ENCODE data around the gene BMP4. TPM values are rescaled to one million over a fixed set of nuclear protein-coding genes. Genes with fewer than 3 reads are reported as not detected.

The BMP4 gene
- total RNA-seq: 6.8 and 7.6 TPM in 2 replicates

DNA sequence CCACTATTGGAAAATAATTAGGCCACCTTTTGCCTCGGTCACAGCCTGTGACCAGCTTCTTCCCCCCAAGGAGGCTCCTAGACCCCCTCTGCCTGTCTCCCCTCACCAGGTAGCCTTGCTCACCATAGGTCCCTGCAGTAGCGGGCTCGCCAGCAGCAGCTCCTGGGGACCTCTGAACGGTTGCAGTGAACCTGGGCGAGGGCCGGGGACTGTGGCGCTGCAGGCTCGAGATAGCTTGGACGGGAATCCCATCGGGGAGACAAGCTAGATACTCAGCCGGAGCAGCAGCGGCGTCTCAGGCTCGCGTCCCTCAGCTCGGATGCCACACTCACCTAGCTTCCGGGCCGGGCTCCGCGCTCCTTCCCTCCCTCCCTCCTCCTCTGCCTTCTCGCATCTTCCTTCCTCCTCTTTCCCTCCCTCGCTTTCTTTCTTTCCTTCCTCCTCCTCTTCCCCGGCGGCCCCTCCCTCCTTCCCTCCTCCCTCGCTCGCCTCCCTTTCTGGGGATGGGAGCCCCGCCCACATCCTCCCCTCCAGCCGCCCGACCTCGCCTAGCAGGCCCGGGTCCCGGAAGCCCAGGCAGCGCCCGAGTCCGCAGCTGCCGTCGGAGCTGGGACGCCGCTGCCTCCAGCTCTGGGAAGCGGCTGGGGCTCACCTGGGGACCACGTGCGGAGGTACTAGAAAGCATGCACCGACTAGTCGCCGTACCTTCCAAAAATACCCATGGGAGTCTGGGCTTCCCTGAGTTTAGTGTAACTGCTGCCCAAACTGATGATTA lies at the start of gene BMP4:
BMP4 (minus strand) TSS at position 399 of the 775 bp plus-strand sequence. CDS start 4,603 bp downstream, outside the sequence.
- H3K9me3 ChIP-seq (ENCODE audit: low read depth, low read length): no peaks in the 10 kb centered on the region
- peak within 1 kb of the TSS; percentile 70 for H2AFZ ChIP-seq (ENCODE audit: low read length)
- H3K4me2 ChIP-seq (ENCODE audit: insufficient read depth, low read length): peak within 1 kb of the TSS; percentile 89
- no peak within 1 kb of the TSS for H3K27ac ChIP-seq (ENCODE audit: low read depth, low read length)
- H3K79me2 ChIP-seq (ENCODE audit: insufficient read depth, low read length): no peaks in the 10 kb centered on the region
- no peaks in the 10 kb centered on the region for H3K36me3 ChIP-seq (ENCODE audit: insufficient read depth, low read length)
- TF ChIP-seq, protein P1, sequence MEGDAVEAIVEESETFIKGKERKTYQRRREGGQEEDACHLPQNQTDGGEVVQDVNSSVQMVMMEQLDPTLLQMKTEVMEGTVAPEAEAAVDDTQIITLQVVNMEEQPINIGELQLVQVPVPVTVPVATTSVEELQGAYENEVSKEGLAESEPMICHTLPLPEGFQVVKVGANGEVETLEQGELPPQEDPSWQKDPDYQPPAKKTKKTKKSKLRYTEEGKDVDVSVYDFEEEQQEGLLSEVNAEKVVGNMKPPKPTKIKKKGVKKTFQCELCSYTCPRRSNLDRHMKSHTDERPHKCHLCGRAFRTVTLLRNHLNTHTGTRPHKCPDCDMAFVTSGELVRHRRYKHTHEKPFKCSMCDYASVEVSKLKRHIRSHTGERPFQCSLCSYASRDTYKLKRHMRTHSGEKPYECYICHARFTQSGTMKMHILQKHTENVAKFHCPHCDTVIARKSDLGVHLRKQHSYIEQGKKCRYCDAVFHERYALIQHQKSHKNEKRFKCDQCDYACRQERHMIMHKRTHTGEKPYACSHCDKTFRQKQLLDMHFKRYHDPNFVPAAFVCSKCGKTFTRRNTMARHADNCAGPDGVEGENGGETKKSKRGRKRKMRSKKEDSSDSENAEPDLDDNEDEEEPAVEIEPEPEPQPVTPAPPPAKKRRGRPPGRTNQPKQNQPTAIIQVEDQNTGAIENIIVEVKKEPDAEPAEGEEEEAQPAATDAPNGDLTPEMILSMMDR (IDR thresholded peaks at IDR 0.05; ENCODE audit: extremely low read depth, low read depth, low read length): no peak
- H3K4me3 ChIP-seq (ENCODE audit: insufficient read depth, low read length): peak within 1 kb of the TSS; percentile 56
- peaks cover 91% of the 10 kb centered on the region for H3K27me3 ChIP-seq (ENCODE audit: insufficient read depth, low read length)
- peaks cover 13% of the 10 kb centered on the region for H3K4me1 ChIP-seq (ENCODE audit: insufficient read depth, low read length)
- H4K20me1 ChIP-seq (ENCODE audit: insufficient read depth, low read length): no peaks in the 10 kb centered on the region
- DNase-seq (ENCODE audit: insufficient read length, low spot score, missing footprints): peak; percentile 86

DNA sequence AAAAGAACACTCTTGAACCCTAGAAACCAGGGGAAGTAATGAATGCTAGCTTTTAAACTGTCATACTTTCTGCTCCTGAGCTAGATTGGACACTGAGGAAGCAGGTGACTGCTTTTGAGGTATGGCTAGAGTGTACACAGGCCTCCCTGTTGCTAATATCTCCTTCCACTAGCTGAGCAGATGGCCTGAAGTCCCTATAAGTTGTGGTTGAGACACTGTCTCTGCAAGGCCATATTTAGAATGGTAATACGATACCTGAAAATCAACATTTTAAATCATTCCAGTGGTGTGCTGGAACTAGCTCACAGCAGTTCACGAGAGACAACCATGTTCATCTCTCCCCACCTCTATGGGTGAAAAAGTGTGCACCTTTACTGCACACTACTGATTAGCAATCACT lies 46.4 kb upstream of the BMP4 start:
- TF ChIP-seq, protein P1 (IDR thresholded peaks at IDR 0.05; ENCODE audit: extremely low read depth, low read depth, low read length): no peak
- H3K27ac ChIP-seq (ENCODE audit: low read depth, low read length): peak overlapping the region; percentile 6
- H4K20me1 ChIP-seq (ENCODE audit: insufficient read depth, low read length): no peaks in the 10 kb centered on the region
- DNase-seq (ENCODE audit: insufficient read length, low spot score, missing footprints): no peak
- peaks cover 48% of the 10 kb centered on the region for H3K4me1 ChIP-seq (ENCODE audit: insufficient read depth, low read length)
- H3K36me3 ChIP-seq (ENCODE audit: insufficient read depth, low read length): no peaks in the 10 kb centered on the region
- no peak overlapping the region for H3K4me2 ChIP-seq (ENCODE audit: insufficient read depth, low read length)
- no peak overlapping the region for H2AFZ ChIP-seq (ENCODE audit: low read length)
- no peaks in the 10 kb centered on the region for H3K9me3 ChIP-seq (ENCODE audit: low read depth, low read length)
- H3K27me3 ChIP-seq (ENCODE audit: insufficient read depth, low read length): peaks cover 6% of the 10 kb centered on the region
- H3K4me3 ChIP-seq (ENCODE audit: insufficient read depth, low read length): no peak overlapping the region
- no peaks in the 10 kb centered on the region for H3K79me2 ChIP-seq (ENCODE audit: insufficient read depth, low read length)

DNA sequence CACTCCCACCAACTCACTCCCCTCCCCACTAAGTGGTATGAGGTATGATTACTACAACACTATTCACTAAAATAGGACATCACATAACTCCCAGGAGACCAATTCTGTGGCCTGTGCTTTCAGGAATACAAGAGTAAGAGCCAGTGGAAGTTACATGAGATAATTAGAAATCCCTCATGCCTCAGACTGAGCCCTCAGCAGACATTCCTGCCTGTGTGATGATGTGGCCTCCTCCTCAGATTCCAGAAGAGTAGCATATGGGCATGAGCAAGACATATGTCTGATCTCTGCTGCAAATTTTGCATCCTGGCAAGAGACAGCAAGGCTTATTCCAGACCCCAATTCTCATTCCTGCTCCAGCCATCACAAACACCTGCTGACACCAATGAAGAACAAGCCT lies 46.0 kb upstream of the BMP4 start:
- H3K27me3 ChIP-seq (ENCODE audit: insufficient read depth, low read length): peaks cover 2% of the 10 kb centered on the region
- peaks cover 48% of the 10 kb centered on the region for H3K4me1 ChIP-seq (ENCODE audit: insufficient read depth, low read length)
- TF ChIP-seq, protein P1 (IDR thresholded peaks at IDR 0.05; ENCODE audit: extremely low read depth, low read depth, low read length): no peak
- no peaks in the 10 kb centered on the region for H4K20me1 ChIP-seq (ENCODE audit: insufficient read depth, low read length)
- H3K4me2 ChIP-seq (ENCODE audit: insufficient read depth, low read length): no peak overlapping the region
- no peak for DNase-seq (ENCODE audit: insufficient read length, low spot score, missing footprints)
- H2AFZ ChIP-seq (ENCODE audit: low read length): no peak overlapping the region
- H3K27ac ChIP-seq (ENCODE audit: low read depth, low read length): peak overlapping the region; percentile 32
- H3K4me3 ChIP-seq (ENCODE audit: insufficient read depth, low read length): no peak overlapping the region
- no peaks in the 10 kb centered on the region for H3K9me3 ChIP-seq (ENCODE audit: low read depth, low read length)
- no peaks in the 10 kb centered on the region for H3K79me2 ChIP-seq (ENCODE audit: insufficient read depth, low read length)
- H3K36me3 ChIP-seq (ENCODE audit: insufficient read depth, low read length): no peaks in the 10 kb centered on the region

DNA sequence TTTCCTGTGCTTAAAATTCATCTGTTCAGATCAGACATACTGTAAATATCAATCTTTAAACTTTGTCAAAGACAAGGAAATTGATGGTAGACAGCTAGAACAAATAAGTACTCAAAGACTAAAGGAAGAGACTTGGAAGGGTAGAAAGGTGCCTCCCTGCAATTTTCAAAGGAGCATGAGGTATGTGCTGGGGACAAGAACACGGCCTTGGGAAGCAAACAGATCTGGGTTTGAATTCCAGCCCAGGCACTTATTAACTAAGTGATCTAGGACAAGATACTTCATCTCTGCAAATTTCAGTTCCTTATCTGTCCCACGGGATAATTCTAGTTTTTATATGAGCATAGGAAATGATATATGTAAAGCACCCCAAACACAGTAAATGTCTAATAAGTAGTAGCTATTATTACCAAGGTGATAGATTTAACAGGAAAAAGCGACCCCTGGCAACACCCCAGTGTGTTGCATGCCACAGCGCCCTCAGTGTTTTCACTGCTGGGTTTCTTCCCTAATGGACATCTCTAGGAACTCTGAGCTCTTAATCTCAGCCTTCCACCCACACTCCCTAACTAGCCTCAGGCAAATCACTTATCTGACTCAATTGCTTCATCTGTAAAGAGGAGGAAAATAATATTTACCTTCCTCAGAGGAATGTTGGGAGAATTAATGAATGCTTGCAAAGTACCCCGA lies 44.7 kb upstream of the BMP4 start:
- Histone ChIP-seq H3K27ac (ENCODE audit: low read depth, low read length) (peak overlapping the region; percentile 80), H3K27me3 (ENCODE audit: insufficient read depth, low read length) (no peaks in the 10 kb centered on the region), H3K79me2 (ENCODE audit: insufficient read depth, low read length) (no peaks in the 10 kb centered on the region), H4K20me1 (ENCODE audit: insufficient read depth, low read length) (no peaks in the 10 kb centered on the region), H3K36me3 (ENCODE audit: insufficient read depth, low read length) (no peaks in the 10 kb centered on the region), H2AFZ (ENCODE audit: low read length) (no peak overlapping the region), H3K4me2 (ENCODE audit: insufficient read depth, low read length) (no peak overlapping the region), H3K9me3 (ENCODE audit: low read depth, low read length) (no peaks in the 10 kb centered on the region), H3K4me1 (ENCODE audit: insufficient read depth, low read length) (peaks cover 48% of the 10 kb centered on the region), H3K4me3 (ENCODE audit: insufficient read depth, low read length) (no peak overlapping the region)
- TF ChIP-seq, protein P1 (IDR thresholded peaks at IDR 0.05; ENCODE audit: extremely low read depth, low read depth, low read length): no peak
- no peak for DNase-seq (ENCODE audit: insufficient read length, low spot score, missing footprints)
